ENCODE measurements around the gene HAAO.
"Not testable (repeated sequence)": the region's sequence is repeated elsewhere in the genome, so short reads cannot be mapped to it uniquely, and the experiment has no call there.

Gene HAAO

GRCh38 chr2:42743659-42743990 lies 48.8 kb downstream of the HAAO start:
- DNase-seq: no peak

DNA sequence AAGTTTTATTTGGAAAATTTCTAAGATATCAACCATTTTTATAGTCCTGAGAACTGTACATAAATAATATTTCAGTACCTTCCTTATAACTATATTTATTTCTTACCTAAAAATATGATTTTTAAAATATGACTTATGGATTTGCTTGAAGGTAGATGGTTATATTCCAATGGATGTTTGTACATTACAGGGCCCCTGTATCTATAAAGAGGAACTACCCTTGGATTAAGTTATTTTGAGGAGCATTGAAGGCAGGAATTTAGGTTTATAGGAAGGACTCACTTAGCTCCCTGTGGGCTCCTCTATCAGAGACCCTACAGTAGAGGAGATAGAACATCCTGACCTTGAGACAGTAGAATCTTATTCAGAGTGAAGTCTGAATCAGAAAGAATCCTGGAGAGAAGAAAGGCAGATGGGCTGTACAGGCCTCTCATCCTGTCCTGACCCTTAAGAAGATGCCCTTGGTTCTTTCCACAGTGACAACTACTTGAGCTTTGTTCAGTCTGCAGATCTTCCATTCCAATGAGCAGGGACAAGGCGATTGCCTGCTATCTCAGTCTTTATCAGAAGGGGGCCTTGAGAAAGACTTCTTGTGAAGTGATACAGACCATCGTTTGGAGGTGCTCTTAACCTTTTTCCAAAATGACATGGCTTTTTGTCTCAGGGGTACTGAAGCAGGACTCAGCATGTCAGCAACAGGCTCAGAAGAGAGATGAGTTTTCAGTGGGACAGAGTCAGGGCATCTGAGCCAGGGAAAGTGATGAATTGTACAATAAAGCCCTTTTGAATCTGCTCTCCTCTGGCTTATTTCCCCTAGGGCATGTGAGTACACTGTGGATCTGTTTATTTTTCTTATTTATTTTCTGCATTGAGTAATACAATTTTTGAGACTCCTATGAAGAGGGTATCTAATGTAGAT lies 49.4 kb downstream of the HAAO start:
- DNase-seq: no peak

DNA sequence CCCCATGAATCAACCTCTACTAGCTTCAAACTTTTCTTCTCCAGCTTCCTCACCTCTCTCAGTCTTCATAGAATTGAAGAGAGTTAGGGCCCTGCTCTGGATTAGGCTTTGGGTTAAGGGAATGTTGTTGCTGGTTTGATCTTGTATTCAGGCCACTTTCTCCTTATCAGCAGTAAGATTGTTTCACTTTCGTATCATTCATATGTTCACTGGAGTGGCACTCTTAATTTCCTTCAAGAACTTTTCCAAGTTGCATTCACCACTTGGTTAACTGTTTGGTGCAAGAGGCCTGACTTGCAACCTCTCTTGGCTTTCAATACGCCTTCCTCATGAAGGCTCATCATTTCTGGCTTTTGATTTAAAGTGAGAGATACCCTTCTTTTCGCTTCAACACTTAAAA lies 51.2 kb downstream of the HAAO start:
- no peak for DNase-seq

GRCh38 chr2:42736598-42737322 lies 55.6 kb downstream of the HAAO start:
- DNase-seq: no peak

GRCh38 chr2:42733852-42734251 lies 58.5 kb downstream of the HAAO start:
- no peak for DNase-seq

DNA sequence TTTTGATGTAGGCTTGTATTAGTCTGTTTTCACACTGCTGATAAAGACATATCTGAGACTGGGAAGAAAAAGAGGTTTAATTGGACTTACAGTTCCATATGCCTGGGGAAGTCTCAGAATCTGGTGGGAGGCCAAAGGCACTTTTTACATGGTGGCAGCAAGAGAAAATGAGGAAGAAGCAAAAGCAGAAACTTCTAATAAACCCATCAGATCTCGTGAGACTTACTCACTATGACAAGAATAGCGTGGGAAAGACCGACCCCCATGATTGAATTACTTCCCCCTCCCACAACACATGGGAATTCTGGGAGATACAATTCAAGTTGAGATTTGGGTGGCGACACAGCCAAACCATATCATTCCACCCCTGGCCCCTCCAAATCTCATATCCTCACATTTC lies 61.1 kb downstream of the HAAO start:
- not testable (repeated sequence) for DNase-seq

DNA sequence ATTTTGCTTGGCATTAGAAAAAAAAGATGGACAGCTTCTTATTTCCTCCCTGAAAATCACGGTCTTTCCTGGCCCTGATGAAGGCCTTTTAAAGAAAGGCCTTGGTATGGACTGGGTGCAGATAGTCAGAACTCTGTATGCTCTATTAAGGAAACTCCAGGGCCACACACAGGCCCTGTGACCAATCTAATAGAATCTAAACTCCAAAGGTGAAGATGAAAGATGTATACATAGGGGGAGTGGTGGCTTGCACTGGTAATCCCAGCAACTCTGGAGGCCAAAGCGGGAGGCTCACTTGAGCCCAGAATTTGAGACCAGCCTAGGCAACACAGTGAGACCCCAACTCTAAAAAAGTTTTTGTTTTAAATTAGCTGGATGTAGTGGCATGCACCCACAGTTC lies 65.7 kb downstream of the HAAO start:
- DNase-seq: no peak

GRCh38 chr2:42725657-42726056 lies 66.7 kb downstream of the HAAO start:
- no peak for DNase-seq

- DNase-seq: no peak
These were observed 67.5 kb downstream of the HAAO start for GRCh38 chr2:42724886-42725285.

- DNase-seq: no peak
These were observed 68.9 kb downstream of the HAAO start for GRCh38 chr2:42723465-42723864.

DNA sequence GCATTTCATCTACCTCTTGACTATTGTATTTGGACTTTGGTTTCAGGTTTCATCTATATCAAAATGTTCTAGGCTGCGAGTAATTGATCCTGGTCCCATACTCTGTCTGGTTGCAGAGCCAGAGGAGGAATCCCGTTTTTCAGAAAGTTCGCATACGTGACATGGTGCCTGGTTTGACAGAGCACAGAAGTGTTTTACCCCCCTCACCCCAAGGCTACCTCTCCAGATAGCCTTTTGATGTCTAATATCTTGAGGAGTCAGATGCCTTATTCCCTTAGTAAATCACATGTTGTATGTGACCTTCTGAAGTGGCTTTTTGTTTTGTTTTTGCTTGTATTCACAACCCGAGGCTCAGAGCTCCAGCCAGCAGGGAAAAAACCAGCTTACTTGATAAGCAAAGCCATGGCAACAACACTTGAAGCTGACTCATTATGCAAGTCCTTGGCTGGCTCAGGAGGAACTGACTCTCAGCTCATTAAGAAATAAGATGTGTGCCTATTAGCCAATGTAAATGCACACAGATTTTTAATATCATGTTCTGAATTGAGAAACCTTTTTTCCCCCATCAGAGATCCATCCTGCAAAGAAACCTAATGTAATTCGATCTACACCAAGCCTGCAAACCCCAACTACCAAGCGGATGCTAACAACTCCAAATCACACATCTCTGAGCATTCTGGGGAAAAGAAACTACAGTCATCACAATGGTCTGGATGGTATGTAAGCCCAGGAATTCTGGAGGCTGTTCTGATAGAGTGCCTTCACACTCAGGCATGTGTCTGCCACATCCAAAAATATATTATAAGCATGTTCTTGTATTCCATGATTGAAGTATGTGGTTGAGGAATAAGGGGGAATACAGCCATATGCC lies 69.8 kb downstream of the HAAO start:
- DNase-seq: no peak

- no peak for DNase-seq
These were observed 70.5 kb downstream of the HAAO start for GRCh38 chr2:42721898-42722297.

All from central memory CD4-positive, alpha-beta T cell (primary cell).